ENCODE data around the gene AUTS2. TPM values are rescaled to one million over a fixed set of nuclear protein-coding genes. Genes with fewer than 3 reads are reported as not detected.

The AUTS2 gene
- total RNA-seq, 1 experiment from 2014 or later: not detected

DNA sequence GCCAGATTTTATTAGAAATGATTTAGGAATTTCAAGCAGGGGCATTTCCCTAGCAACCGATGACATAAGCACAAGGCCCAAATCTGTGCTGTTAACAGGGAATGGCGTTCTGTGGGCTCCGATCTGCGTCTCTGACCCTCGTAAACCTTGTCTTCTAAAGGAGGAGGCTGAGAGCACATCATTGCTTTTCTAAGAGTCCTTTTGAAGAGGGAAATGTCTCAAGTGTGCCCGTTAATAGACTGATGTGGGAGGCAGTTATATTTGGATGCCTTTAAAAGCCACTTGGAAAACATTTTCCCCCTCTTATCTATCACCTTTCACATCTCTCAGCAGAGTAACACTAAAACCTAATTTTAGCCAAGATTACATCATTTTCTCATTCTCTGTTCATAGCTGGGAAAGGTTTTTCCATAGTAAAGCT is 1109.6 kb downstream of the AUTS2 start:
- Mint-ChIP-seq H3K4me1 (ENCODE audit: low read depth, unreplicated experiment) (no peaks in the 10 kb centered on the region), H3K36me3 (ENCODE audit: insufficient read depth, unreplicated experiment) (no peaks in the 10 kb centered on the region), H3K9me3 (ENCODE audit: low read depth, unreplicated experiment) (peaks cover 2% of the 10 kb centered on the region), H3K27me3 (ENCODE audit: unreplicated experiment) (no peaks in the 10 kb centered on the region), H3K4me3 (ENCODE audit: low read depth, unreplicated experiment) (no peak overlapping the region), H3K27ac (ENCODE audit: unreplicated experiment) (no peak overlapping the region)
- CTCF ChIA-PET: no interaction called here
- BruUV-seq (replicated peaks): no TSS peak
- TF ChIP-seq, protein P1, sequence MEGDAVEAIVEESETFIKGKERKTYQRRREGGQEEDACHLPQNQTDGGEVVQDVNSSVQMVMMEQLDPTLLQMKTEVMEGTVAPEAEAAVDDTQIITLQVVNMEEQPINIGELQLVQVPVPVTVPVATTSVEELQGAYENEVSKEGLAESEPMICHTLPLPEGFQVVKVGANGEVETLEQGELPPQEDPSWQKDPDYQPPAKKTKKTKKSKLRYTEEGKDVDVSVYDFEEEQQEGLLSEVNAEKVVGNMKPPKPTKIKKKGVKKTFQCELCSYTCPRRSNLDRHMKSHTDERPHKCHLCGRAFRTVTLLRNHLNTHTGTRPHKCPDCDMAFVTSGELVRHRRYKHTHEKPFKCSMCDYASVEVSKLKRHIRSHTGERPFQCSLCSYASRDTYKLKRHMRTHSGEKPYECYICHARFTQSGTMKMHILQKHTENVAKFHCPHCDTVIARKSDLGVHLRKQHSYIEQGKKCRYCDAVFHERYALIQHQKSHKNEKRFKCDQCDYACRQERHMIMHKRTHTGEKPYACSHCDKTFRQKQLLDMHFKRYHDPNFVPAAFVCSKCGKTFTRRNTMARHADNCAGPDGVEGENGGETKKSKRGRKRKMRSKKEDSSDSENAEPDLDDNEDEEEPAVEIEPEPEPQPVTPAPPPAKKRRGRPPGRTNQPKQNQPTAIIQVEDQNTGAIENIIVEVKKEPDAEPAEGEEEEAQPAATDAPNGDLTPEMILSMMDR (IDR thresholded peaks at IDR 0.05; ENCODE audit: unreplicated experiment): no peak
- intact Hi-C loops (cut with micrococcal nuclease; ENCODE audit: unreplicated experiment): no loop called here
- DNase-seq: no peak

DNA sequence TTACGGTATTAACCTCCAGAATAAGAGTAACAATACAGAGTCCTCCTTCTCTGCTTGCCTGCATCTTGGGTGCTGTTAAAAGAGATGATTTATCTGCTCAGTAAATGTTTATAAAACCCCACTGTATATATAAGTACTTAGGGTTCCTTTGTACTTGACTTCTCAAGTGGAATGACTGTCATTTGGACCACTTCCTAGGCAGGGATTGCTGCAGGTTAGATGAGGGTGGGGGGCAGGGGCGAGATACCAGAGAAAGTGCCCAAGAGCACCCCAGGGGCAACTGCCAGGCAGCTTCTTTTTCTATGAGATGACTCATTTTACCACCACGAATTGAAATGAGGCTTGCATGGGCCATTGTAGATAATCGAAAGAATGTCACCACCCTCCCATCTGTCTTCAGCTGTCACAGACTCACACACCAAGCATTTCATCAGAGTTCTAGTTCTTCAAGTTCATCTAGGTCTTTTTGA is 1111.8 kb downstream of the AUTS2 start:
- DNase-seq: no peak
- no peaks in the 10 kb centered on the region for H3K4me1 Mint-ChIP-seq (ENCODE audit: low read depth, unreplicated experiment)
- no peaks in the 10 kb centered on the region for H3K36me3 Mint-ChIP-seq (ENCODE audit: insufficient read depth, unreplicated experiment)
- BruUV-seq (replicated peaks): no TSS peak
- no peak overlapping the region for H3K4me3 Mint-ChIP-seq (ENCODE audit: low read depth, unreplicated experiment)
- CTCF ChIA-PET: no interaction called here
- no peak overlapping the region for H3K27ac Mint-ChIP-seq (ENCODE audit: unreplicated experiment)
- TF ChIP-seq, protein P1 (IDR thresholded peaks at IDR 0.05; ENCODE audit: unreplicated experiment): no peak
- peaks cover 2% of the 10 kb centered on the region for H3K9me3 Mint-ChIP-seq (ENCODE audit: low read depth, unreplicated experiment)
- H3K27me3 Mint-ChIP-seq (ENCODE audit: unreplicated experiment): no peaks in the 10 kb centered on the region
- intact Hi-C loops (cut with micrococcal nuclease; ENCODE audit: unreplicated experiment): no loop called here

DNA sequence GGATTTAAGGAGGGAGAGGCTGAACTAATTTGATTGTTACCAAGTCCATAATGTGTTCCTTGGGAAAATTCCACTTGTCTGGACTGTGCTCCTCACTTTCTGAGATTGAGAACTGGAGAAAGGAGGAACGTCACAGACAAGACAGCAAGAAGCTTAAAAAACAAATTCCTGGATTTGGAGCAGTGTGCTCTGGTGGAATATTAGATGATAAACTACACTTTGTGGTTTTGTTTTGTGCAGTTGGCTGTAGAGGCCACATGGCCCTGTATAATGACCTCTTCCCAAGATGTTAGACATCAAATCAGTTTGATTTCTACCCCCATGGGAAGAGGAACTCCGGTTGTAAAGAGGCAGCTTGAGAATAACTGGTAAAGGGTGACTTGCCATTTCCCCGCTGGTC is 1112.4 kb downstream of the AUTS2 start:
- Mint-ChIP-seq H3K9me3 (ENCODE audit: low read depth, unreplicated experiment) (peaks cover 2% of the 10 kb centered on the region), H3K27me3 (ENCODE audit: unreplicated experiment) (no peaks in the 10 kb centered on the region), H3K4me1 (ENCODE audit: low read depth, unreplicated experiment) (no peaks in the 10 kb centered on the region), H3K36me3 (ENCODE audit: insufficient read depth, unreplicated experiment) (no peaks in the 10 kb centered on the region), H3K27ac (ENCODE audit: unreplicated experiment) (no peak overlapping the region), H3K4me3 (ENCODE audit: low read depth, unreplicated experiment) (no peak overlapping the region)
- BruUV-seq (replicated peaks): no TSS peak
- DNase-seq: no peak
- TF ChIP-seq, protein P1 (IDR thresholded peaks at IDR 0.05; ENCODE audit: unreplicated experiment): no peak
- CTCF ChIA-PET: no interaction called here
- intact Hi-C loops (cut with micrococcal nuclease; ENCODE audit: unreplicated experiment): no loop called here

DNA sequence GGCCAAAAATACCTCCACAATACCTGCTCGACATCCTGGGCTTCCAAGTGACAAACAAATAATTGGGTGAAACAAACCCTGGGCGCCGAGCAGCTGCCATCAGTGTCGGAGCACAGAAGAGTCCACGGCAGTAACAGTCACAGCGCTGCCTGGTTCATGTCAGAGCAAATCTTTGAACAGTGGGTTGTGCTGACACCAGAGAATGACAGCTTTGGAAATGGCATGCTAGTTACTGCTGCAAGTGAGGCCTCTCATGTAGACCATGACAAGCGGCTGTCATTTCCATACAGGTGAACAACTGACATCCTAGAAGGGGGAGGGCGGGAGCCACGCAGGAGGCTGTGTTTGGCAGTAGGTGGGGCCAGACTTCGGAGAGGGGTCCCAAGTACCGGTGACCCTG is 1113.2 kb downstream of the AUTS2 start:
- Mint-ChIP-seq H3K27ac (ENCODE audit: unreplicated experiment) (no peak overlapping the region), H3K36me3 (ENCODE audit: insufficient read depth, unreplicated experiment) (no peaks in the 10 kb centered on the region), H3K4me1 (ENCODE audit: low read depth, unreplicated experiment) (no peaks in the 10 kb centered on the region), H3K9me3 (ENCODE audit: low read depth, unreplicated experiment) (no peaks in the 10 kb centered on the region), H3K27me3 (ENCODE audit: unreplicated experiment) (no peaks in the 10 kb centered on the region), H3K4me3 (ENCODE audit: low read depth, unreplicated experiment) (no peak overlapping the region)
- no peak for DNase-seq
- CTCF ChIA-PET: no interaction called here
- intact Hi-C loops (cut with micrococcal nuclease; ENCODE audit: unreplicated experiment): no loop called here
- TF ChIP-seq, protein P1 (IDR thresholded peaks at IDR 0.05; ENCODE audit: unreplicated experiment): no peak
- no TSS peak for BruUV-seq (replicated peaks)
